Stimulated activated CD4-positive, alpha-beta T cell treated with anti-CD3 and anti-CD28 coated beads, Interleukin-15, amount 100 ng/mL, for 1 hour (primary cell): ENCODE results near the gene AFF3.

Source experiments
- DNase-seq, 2 donors: peaks; one replicate each; pipeline ENCODE4 v3.0.0-alpha.2; 2020; ENCODE audit warnings: low read depth in 1 of 2, low spot score in 1 of 2

AFF3 gene

DNA sequence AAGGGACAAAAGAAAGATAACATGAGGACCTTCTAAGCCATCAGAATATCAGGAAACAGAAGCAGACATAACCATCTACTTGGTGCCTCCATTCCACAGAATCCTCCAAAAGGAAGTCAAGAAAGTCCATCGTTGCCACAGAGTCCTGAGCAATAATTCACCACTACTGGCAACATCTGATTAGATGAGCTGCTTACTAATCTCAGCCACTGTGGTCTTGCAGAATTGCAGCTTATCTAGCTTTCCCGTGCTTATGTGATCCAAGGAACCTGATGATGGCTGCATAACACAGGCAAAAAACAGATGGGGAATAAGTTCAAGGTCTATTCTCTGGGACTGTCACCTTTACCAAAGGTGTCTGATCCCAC, 278.5 kb downstream of the AFF3 start:
- DNase-seq: no peak

DNA sequence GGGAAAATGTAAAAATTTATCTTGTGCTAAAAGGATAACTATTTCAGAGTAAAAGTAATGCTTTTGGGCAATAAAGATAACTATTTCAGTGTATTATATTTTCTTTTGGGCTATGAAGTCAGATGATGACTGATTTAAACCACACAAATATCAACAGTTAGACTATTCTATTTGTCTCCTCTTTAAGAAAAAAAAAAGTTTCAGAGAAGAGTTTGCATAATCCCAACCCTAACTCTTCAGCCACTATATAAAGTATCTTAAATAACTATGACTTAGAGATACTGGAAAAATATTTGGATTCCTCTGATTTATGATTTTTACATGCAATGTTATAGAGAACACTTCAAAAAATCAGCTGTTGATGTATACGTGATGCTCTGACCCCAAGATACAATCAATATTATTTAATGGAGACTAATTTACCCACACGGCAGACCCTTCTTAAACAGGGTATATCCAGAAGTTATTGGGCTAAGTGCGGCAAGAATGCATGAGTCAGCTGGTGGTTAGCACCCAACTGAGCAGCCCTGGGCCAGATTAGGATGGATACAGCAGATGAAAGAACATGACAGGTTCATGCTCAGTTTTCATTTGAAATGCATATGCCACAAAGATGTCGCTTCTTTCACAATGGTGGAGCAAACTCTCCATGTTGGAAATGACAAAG, 279.0 kb downstream of the AFF3 start:
- no peak for DNase-seq

DNA sequence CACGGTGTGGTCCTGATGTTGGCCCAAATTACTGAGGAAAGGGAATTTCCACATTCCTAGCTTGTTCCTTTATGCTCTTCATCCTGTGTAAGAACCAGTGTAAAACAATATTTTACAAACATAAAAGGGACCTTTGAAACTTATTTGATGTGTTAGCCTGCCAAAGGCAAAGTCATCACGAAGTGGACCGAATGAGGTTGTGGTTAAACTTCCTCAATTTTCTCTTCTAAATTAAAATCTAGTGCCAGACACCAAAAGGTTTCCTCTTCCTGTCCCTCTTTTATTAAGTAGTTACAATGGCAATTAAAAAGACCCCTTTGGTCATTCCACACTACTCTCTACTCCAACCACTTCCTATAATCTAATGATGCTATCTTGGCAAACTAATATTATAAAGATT, 279.8 kb downstream of the AFF3 start:
- no peak for DNase-seq

GRCh38 chr2:99861376-99861760, 281.0 kb downstream of the AFF3 start:
- DNase-seq: no peak

- no peak for DNase-seq
Observed at GRCh38 chr2:99860720-99861375, 281.5 kb downstream of the AFF3 start.

DNA sequence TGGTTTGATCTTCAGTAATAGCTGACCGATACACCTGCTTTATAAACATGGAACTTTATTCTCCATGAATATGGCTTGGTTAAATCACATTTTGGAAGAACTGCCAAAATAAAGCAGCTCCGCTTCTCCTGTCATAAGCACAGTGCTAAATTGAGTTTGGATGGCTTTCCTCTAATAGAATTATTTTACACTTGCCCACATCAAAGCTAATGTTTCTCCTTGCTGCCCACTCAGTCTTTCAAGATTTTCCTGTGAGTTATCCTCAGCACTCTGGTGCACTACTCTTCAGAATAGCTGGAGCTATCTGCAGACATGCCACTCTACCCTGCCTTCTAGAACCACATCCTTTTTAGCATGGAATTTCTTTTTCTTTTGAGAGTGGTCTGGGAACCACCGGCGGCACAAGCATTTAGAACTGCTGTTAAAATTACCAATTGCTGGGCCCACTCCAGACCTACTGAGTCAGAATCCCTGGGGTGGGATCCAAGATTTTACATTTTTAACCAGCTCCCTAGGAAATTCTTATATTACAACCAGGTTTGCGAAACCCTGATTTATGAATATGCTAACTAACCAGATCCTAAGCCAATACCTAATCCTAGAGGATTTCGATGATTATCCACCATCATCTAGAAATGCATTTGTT, 283.3 kb downstream of the AFF3 start:
- no peak for DNase-seq

GRCh38 chr2:99857867-99858444, 284.4 kb downstream of the AFF3 start:
- DNase-seq: no peak

GRCh38 chr2:99857372-99857771, 285.0 kb downstream of the AFF3 start:
- no peak for DNase-seq

DNA sequence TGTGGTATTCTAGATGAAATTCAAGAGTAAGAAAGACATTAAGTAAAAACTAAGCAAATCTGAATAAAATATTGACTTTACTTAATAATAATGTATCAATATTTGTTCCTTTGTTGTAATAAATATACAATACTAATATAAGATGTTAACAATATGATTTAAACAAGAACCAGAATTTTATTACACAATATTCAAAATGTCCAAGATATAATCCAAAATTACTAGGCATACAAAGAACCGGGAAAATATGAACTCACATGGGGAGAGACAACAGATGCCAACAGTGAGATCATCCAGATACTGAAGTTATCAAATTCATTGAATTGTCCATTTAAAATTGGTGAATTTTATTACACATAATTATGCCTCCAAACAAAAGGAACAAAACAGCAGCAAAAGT, 286.3 kb downstream of the AFF3 start:
- no peak for DNase-seq

GRCh38 chr2:99854236-99854852, 288.0 kb downstream of the AFF3 start:
- no peak for DNase-seq

DNA sequence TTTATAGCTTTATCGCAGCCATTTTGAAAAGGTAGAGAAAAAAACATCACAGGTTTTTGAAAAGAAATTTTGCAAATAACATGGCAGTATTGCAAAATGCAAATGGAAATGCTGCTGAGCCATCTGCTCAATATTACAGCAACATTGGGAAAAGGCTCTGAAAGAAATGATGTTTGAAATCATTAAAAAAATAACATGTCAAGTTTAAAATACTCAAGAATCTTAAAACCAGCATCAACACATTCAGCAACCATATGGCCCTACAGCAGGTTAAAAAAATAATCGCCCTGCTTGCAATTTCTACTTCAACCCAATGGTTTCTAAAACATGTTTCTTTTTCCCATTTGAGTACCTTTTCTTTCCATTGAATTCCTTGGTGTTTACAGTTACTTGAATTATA, 289.4 kb downstream of the AFF3 start:
- DNase-seq: no peak

DNA sequence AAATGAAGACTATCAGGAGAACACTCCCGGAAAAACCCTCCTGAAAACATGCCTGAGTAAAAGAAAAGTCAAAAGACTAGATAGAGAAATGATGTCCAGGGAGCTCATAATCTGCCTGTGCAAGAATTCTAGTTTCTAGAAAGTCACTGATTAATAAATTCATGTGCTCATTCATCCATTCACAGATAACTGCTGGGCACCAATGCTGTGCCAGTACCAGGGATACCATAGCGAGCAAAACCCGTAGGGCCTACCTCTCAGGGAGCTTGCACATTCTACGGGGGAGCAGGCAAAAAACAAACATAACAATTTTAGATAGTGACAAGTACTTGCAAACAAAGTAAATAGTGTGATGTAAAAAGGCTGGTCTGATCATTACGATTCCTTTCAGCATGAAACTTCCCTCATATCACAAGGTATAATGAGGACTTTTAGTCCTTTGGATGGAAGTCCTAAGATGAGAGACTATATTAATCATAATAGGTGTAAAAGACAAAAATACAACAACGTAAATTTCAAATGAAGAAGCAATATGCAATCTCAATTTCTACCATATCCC, 289.9 kb downstream of the AFF3 start:
- DNase-seq: no peak

- DNase-seq: no peak
Observed at GRCh38 chr2:99851811-99852210, 290.6 kb downstream of the AFF3 start.

GRCh38 chr2:99851089-99851488, 291.3 kb downstream of the AFF3 start:
- no peak for DNase-seq

- DNase-seq: no peak
Observed at GRCh38 chr2:99850084-99850710, 292.2 kb downstream of the AFF3 start.

DNA sequence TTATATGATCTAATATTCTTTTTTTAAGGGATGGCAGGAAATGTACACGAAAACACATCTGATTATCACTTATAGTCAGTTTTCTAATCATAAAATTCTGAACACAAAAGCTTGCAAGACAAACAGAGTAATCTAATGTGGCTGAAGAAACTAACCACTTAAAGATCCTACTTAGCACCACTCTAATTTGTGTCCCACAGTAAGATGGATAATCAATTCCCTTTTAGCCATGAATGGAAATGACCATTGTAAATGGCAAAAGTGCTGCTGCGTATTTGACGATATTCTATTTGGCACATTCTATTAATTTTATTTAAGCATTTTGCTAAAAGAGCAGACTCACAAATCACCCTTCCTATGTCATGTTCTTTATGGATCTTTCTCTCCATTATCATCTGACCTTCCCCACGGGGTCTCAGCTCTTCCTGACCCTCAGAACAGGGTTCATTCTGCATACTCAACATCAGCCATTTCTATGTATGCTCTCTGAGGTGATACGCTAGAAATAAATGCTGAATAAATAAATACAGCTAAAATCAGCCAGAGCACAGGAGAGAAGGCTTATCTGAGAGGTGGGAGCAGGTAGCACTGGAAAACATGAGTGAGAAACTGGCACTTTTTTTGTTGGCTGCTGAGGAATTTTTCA, 295.8 kb downstream of the AFF3 start:
- DNase-seq: no peak

GRCh38 chr2:99845296-99845695, 297.1 kb downstream of the AFF3 start:
- no peak for DNase-seq

DNA sequence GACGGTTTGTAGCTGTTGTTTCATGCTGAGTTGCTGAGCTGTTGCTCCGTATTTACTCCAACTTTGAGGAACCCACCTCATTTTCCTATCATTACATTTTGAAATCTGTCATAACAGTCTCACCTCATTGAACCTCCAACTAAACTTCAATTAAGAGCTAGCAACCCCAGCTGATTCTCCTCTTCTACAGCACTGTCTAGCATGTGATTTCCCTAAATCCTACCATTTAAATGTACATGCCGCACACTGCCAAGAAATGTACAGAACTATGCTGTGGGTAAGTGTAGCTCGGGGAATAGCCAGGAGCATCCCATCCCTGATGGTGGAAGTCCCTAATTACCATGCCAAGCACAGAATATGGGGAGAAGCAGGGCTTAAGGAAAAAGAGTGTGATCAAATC, 299.9 kb downstream of the AFF3 start:
- no peak for DNase-seq

DNA sequence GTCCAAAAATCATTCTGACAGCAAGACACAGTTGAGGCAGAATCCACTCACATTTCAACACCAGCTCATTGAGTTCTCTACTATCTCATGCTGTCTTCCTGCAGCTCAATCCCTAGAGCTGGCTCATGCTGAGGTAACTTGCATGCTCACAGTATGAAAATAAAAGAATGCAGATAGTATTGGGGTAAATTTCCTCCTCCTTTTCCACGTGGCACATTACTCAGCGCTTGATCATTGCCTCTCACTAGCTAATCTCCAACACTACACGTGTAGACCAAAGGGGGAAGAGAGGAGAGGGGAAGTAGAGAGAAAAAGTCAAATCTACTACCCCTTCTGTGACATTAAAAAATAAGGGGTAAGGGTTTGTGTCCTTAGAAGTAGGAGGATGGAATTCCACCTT, 300.6 kb downstream of the AFF3 start:
- DNase-seq: no peak

GRCh38 chr2:99840831-99841230, 301.6 kb downstream of the AFF3 start:
- DNase-seq: no peak
